Brain pericyte (primary cell): Measurements from ENCODE around the gene WDR73.
"Not testable (repeated sequence)": the region's sequence is repeated elsewhere in the genome, so short reads cannot be mapped to it uniquely, and the experiment has no call there.

Experiments
- DNase-seq: peaks from one replicate; pipeline ENCODE4 v3.0.0-alpha.2; 2012; ENCODE audit warnings: low read depth, low spot score

The WDR73 gene

GRCh38 chr15:84658080-84658787 is 4.2 kb upstream of the WDR73 start, which contains the start of gene NMB:
NMB (minus strand) TSS chr15:84658199; CDS start chr15:84658152, 47 bp downstream.
- peak; percentile 13 for DNase-seq

GRCh38 chr15:84657748-84658079 is 3.6 kb upstream of the WDR73 start:
- DNase-seq, result no peak

GRCh38 chr15:84656972-84657371 is 2.9 kb upstream of the WDR73 start:
- no peak for DNase-seq

GRCh38 chr15:84654689-84655453 is 788 bp upstream of the WDR73 start:
- DNase-seq, result peak; percentile 50

- DNase-seq, result no peak
Measured at GRCh38 chr15:84653584-84653909, 536 bp downstream of the WDR73 start.

- no peak for DNase-seq
Measured at GRCh38 chr15:84649706-84650105, 4.4 kb downstream of the WDR73 start.

- DNase-seq, result no peak
Measured at GRCh38 chr15:84648539-84648938, 5.5 kb downstream of the WDR73 start.

- no peak for DNase-seq
Measured at GRCh38 chr15:84647726-84648125, 6.4 kb downstream of the WDR73 start.

- DNase-seq, result no peak
Measured at GRCh38 chr15:84645997-84646396, 8.1 kb downstream of the WDR73 start.

- no peak for DNase-seq
Measured at GRCh38 chr15:84645496-84645895, 8.6 kb downstream of the WDR73 start.

GRCh38 chr15:84643838-84644237 is 10.2 kb downstream of the WDR73 start:
- no peak for DNase-seq

- DNase-seq, result not testable (repeated sequence)
Measured at GRCh38 chr15:84642640-84643039, 11.4 kb downstream of the WDR73 start.

- not testable (repeated sequence) for DNase-seq
Measured at GRCh38 chr15:84641871-84642270, 12.2 kb downstream of the WDR73 start.

GRCh38 chr15:84638103-84638502 is 16.0 kb downstream of the WDR73 start:
- DNase-seq, result no peak

GRCh38 chr15:84634228-84634837 is 19.8 kb downstream of the WDR73 start:
- DNase-seq, result no peak

GRCh38 chr15:84633311-84634227 is 20.5 kb downstream of the WDR73 start:
- peak; percentile 36 for DNase-seq

GRCh38 chr15:84631706-84632272 is 22.3 kb downstream of the WDR73 start:
- DNase-seq, result no peak

GRCh38 chr15:84629033-84629432 is 25.1 kb downstream of the WDR73 start:
- no peak for DNase-seq

GRCh38 chr15:84625123-84625522 is 29.0 kb downstream of the WDR73 start:
- no peak for DNase-seq

- no peak for DNase-seq
Measured at GRCh38 chr15:84624359-84624758, 29.7 kb downstream of the WDR73 start.

- DNase-seq, result no peak
Measured at GRCh38 chr15:84621358-84621979, 32.6 kb downstream of the WDR73 start.
